ENCODE data around the gene IL24.
A peak's percentile ranks its signal among the peaks of the same experiment; 100 is the strongest.

DNA sequence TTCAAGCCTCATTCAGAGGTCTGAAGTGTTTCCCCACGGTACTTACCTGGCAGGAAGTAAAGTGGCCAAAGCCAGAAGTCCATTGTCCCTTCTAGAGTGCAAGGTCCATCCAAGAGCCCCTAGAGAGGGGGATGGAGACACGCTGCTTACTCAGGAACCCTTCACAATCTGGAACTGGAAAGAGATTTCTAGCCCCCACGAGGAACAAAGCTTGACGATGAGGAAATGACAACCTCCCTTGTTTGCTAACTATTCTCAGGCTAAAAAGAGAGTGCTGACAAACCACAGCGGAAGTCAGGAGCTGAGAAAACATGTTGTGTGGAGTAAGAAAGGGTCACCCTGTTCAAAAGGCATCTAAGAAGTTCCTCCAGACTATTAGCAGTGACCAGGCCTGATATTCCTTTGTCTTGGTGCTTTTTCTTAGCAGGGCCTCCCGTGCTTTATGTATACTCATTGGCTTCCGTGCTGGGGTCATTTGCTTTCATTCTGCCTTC is 24.6 kb downstream of the IL24 start, which contains the start of gene FCMR:
- TF ChIP-seq, protein P1, sequence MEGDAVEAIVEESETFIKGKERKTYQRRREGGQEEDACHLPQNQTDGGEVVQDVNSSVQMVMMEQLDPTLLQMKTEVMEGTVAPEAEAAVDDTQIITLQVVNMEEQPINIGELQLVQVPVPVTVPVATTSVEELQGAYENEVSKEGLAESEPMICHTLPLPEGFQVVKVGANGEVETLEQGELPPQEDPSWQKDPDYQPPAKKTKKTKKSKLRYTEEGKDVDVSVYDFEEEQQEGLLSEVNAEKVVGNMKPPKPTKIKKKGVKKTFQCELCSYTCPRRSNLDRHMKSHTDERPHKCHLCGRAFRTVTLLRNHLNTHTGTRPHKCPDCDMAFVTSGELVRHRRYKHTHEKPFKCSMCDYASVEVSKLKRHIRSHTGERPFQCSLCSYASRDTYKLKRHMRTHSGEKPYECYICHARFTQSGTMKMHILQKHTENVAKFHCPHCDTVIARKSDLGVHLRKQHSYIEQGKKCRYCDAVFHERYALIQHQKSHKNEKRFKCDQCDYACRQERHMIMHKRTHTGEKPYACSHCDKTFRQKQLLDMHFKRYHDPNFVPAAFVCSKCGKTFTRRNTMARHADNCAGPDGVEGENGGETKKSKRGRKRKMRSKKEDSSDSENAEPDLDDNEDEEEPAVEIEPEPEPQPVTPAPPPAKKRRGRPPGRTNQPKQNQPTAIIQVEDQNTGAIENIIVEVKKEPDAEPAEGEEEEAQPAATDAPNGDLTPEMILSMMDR (IDR thresholded peaks at IDR 0.05) = no peak
- TF ChIP-seq POLR2A (IDR thresholded peaks at IDR 0.05) (no peak), EP300 (IDR thresholded peaks at IDR 0.05) (peak; percentile 74 to 76)
